IPS DF 19.7 (cell line): ENCODE results near the gene RD3L.
A peak's percentile ranks its signal among the peaks of the same experiment; 100 is the strongest.
"Not testable (repeated sequence)": the region's sequence is repeated elsewhere in the genome, so short reads cannot be mapped to it uniquely, and the experiment has no call there.

Source experiments
- DNase-seq: peaks from one replicate; pipeline ENCODE4 v3.0.0-alpha.2; 2013; ENCODE audit warnings: low read depth, low spot score

RD3L gene

DNA sequence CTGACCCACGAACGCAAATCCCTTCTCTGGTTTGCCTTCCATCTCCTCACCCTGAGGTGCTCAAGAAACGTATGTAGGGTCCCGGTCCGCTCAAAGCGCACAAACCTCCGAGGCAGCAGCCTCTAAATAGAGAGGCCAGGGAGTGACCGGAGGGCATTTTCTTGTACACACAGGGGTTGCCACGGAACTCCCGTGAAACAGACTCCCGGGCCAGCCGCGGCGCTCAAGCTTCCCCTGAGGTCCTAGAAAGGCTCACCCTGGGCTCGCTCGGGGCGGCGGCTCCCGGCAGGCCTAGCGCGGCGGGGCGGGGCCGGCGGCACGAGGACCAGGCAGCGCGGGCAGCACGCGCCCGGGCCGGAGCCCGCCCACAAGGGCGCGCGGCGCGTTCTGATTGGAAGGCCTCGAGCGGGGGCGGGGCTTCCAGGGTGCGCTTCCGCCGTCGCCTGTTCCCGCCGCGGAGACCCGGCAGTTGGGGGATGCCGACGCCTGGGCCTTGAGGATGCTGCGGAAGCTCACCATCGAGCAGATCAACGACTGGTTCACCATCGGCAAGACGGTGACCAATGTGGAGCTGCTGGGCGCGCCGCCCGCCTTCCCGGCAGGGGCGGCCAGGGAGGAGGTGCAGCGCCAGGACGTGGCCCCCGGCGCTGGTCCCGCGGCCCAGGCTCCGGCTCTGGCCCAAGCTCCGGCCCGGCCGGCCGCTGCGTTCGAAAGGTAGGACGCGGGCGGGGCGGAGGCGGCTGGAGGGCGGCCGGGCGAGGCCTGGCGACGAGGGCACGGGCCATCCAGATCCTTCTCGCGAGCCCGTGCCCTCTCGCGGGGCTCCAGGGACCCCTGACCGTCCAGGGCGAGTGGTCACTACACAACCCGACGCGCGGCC lies 14.1 kb downstream of the RD3L start, which contains the start of gene TDRD9:
Gene TDRD9, plus strand, starts transcription at position 446 of the 880 bp plus-strand sequence. Its CDS starts 54 bp downstream, at position 500.
- no peak for DNase-seq

DNA sequence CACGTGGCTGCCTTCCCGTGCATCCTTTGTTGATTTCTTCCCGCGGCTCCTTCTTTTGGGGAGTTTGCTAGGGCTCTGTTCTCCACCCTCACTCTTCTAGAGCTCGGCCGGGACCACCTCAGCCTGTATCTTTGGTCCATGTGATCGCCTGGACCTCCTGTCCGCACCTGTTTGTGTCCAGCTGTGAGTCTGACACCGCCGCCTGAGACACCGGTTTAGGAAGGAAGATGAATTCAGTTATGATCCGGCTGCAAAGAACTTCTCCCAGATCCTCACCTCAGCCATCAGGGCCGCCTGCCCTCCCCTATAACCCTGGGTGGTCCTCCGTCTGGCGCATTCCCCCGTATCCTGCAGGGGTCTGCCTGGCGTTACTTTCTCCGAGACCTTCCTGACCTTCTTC lies 14.8 kb downstream of the RD3L start:
- DNase-seq, result no peak

DNA sequence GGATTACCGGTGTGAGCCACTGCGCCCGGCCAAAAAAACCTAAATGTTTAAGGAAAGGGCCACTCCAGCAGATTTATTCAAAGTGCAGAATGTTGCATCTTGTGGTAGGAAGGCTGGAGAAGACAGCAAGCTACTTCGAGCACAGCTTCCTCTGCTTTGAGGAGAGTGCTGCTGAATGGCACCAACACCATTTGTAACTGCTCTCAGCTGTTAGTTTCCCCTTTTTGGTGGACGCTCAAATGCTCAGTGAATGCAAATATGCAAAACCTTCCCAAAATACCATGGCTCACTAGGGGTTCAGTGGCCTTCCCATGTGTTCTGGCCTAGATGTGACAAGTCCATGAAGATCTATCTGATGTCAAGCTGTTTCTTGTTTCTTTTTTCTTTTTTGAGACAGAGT lies 17.0 kb downstream of the RD3L start:
- no peak for DNase-seq

DNA sequence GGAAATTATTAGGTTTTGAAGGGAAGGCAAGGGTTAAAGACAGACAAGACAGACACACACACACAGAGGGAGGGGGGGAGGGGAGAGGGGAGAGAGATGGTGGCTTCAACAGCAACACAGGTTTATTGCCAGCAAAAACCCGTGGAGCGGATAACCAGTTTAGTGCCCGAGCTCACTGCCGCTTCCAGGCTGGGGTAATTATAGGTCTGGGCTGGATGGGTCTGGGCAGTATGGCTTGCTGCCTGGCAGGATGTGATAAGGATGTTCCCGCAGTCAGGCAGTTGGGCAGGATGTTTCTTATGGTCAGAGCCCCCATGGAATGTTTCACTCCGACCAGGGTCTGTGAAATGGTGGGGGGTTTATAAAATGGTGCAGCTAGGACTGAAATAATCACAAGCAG lies 18.5 kb downstream of the RD3L start:
- no peak for DNase-seq

DNA sequence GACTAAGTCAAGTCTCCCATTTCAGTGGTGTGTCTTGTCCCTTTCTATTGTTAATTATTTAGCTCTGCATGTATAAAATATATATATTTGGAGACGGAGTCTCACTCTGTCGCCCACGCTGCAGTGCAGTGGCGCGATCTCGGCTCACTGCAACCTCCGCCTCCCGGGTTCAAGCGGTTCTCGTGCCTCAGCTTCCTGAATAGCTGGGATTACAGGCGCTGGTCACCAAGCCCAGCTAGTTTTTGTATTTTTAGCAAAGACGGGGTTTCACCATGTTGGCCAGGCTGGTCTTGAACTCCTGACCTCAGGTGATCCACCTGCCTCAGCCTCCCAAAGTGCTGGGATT lies 20.5 kb downstream of the RD3L start:
- DNase-seq, result not testable (repeated sequence)

DNA sequence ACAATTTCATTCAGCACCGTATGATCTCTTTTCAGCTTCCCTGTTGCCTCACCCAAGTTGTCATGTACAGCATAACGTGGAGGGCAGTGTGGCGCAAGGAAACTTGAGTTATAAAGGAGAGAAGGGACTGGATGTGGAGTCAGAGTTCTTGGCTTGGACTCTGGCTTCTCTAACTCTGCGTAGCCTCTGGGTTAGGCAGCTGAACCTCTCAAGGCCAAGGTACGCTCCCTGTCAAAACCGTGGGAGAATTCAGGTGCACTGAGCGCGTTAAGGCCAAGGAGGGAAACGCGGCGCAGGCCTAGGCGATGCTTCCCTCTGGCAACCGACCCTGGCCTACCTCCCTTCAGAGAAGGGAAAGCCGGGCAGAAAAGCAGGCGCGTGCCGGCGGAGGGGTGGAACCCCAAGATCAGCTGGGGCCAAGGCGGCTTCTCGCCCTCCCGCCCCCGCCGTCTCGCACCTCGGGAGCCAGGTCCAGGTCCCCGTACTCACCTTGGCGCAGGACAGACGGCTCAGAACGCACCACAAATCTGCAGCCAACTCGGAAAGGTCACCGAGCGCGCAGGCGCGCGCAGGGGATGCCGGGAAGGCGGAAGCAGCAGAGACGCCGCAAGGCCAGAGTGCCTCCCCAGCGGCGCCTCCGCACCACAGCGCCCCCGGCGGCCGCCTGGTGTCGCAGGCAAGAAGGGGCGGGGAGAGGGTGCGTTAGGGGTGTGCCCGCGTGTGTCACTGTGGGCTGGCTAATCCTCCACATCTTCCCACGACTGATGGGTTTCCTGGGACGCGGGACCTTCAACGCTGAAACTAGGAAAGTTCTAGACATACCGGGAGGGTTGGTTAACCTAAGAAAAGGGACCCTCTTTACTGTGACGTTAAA lies 21.1 kb downstream of the RD3L start:
- DNase-seq, result peak; percentile 40

DNA sequence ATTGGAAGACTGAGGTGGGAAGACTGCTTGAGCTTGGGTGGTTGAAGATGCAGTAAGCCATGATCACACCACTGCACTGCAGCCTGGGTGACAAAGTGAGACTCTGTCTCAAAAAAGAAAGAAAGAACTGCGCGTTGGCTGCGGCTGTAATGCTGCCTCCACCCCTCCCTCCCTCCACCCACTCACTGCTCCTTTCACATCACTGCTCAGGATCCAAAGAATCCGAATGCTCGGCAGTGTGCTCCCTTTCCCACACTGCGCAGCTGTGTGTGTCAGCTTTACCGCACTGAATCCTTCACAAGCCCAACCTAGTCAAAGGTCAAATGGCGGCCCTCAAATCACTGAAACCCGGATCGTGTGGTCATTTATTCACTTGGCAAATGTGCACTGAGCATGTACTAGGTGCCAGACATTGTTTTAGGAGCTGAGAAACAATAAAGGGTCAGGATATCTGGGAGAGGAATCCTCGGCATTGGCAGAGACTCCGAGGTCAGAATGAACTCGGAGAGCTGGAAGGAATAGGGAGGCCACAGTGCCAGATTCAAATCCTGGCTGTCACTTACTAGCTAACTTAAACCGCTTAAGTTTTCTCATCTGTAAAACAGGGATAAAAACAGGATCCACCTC lies 25.6 kb downstream of the RD3L start:
- DNase-seq, result no peak

DNA sequence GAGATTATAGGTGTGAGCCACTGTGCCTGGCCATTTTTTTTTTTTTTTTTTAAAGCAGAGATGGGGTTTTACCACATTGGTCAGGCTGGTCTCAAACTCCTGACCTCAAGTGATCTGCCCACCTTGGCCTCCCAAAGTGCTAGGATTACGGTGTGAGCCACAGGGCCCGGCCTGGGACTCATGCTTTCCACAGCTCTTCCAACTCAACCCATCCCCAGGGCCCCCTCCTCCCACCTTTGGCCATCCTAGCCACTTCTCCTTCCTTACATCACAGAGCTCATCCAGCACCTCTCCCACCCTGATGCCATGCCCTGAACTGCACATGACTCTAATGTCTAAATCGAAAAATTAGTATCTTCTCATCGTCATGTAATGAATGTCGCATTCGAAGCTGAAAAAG lies 26.7 kb downstream of the RD3L start:
- DNase-seq, result no peak

DNA sequence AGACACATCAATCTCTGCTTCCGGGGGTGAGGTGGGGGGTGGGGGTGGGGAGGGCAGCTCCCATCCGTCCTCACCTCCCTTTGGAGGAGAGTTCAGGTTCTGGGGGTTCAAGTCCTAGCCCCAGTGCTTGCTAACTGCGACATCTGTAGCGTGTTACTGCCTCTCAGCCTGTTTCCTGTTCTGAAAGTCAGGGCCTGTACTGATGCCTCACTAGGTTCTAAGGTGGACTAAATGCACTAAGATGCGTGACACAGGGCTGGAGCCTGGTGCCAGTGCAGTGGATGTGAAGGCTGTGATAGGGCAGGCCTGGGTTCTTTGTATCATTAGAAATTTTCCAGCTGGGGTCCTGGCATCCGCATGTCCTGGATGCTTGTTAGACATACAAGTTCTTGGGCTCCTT lies 31.3 kb downstream of the RD3L start:
- no peak for DNase-seq

DNA sequence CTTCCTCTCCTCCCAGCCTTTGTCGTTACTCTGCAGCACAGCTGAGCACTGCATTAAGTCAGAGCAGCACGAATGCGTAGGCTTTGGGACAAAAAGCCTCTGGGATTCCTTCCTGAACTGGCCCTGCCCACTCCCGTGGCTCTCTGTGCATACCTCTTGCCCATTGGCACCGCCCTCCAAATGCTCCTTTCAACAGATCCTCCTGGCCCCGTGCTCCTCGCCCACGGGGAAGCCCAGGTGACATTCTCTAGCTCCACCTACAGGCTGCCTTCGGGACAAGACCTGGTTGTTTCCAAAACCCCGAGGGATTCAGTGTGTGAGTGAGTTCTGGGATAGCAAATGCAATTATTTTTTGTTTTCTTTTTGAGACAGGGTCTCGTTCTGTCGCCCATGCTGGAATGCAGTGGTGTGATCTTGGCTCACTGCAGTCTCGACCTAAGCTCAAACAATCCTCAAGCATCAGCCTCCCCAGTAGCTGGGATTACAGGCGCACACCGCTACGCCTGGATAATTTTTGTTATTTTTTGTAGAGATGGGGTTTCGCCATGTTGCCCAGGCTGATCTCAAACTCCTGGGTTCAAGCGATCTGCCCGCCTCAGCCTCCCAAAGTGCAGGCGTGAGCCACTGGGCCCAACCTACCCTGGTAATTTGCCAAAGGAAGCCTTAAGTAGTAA lies 31.9 kb downstream of the RD3L start:
- DNase-seq, result peak; percentile 85

DNA sequence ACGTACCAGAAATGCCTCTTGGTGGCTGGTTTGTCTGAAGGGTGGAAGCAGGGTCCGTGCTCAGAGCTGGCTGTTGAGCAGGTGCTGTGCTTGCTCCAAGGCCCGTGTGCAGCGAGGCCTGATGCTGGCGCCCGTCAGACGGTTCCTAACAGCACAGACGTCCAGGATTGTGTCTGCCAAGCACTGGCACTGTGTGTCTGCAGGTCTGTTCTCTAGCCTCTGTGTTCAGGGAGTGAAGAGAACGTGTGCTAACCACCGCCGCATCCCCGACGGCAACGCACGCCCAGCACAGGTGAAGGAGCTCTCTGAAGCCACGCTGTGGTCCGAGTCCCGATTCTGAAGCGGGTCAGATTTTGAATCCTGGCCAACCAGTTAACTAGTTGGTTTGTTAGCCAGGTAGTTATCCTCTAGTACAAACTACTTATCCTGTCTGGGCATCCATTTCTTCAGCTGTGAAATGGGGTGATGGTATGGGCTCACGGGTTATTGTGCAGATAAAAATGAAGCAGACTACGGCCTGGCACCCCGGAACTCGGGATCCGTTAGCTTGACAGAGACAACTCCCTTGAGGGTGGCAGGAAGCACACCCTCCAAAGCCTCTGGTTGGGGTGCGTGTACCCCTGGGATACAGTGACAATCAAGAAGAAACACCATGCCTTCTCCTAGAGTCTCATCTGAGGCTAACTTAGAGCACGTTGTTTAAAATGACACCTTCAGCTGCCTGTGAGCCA lies 32.6 kb downstream of the RD3L start:
- DNase-seq, result no peak

DNA sequence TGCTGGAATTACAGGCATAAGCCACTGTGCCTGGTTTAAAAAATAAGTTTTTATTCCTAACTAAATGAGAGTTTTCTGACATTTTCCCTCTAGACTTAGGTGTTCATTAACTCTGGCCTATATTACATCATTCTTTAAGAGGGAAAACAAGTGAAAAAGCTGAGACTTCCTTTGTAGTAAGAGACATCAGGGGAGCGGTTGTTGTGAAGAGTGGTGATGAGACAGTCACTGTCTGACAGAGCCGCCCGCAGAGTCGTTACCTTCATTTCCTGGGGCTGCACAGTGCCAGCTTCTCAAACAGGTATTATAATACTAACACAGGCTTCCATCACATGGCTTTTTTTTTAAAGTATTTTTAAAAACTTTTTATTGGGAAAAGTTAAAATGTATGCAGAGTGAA lies 33.7 kb downstream of the RD3L start:
- no peak for DNase-seq

DNA sequence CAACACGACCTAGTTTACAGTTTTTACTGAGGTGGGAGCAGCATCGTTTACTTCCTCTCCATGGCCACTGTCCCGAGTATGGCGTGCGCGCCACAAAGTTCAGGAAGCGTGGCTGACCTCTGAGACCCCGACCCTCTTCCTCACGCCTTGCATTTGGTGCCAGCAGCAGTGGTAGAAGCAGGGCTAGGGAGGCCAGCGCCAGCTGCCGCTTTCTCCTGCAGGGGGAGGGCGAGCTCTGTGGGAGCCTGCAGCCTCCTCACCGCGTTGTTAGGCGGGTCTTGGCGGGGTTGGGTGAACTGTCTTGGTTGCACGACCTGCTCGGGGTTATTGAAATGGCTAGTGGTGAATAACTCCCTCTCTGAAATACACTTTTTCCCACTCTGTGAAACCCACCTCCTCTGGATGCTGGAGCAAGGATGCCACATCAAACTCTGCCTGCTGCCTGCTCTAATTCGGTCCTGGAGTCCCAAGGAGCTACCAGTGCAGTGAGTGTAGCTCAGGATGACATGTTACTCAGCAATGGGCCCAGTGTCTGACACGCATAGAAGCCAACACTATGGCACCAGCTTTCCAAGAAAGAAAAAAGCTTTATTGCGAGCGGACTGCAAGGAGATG lies 36.4 kb downstream of the RD3L start:
- no peak for DNase-seq

DNA sequence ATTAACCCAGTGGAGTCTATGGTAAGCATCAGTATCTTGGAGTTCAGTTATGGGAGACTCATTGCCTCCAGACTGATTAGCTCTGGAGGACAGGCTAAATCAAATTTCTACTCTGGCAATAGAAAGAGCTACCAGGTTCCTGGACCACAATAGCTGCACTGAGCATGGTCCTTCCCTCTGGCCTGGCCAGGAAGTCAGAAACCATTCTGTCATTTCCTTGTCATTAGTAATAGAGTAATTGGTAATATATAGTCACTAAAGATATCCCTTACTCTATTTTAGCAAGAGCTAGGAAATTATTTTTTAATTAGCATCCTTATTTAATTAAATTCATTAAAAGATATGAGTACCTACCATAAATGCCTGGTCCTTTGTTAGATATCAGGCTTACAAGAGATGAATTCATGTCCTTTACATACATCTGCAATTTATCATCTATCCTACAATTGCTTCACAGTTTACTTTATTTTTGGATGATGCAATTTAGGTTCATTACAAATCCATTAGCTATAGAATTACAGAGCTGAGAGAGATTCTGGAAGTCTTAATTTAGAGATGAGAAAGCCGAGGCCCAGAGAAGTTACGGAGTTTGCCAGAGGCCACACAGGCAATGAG lies 37.7 kb downstream of the RD3L start:
- DNase-seq, result no peak

DNA sequence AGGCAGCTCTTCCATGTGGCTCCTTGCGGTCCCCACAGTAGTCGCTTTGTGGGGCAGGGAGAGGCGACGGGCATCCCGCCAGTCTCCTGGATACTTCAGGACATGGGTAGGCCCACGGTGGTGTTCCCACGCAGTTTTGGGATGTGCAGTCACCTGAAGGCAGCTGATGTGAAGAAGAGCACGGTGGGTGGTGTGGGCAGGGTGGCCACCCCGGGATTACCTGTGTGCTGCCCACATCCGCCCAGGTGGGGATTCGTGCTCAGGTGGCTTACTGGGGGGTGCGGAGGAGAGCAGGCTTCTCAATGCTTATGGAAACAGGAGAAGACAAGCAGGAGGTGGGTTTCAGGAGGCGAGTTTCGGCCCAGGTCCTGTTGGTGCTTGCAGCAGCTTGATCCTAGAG lies 42.5 kb downstream of the RD3L start:
- DNase-seq, result no peak

DNA sequence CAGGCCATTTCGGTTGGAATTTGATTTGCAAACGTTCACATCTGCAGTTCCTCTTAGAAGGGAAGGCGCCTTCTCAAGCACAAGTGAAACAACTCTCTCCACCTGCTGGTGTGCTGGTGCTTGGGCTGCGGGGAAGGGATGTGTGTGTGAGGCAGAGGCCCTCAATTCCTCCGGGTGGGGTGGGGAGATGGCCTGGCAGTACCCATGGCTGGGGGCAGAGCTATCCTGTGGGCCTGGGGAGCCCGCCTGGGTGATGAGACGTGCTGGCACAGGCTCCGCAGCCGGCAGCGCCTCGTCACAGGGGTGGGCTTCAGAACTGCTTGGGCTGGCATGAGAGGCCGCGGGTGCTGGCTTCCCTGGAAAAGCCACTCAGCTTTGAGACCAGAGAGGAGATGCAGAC lies 43.0 kb downstream of the RD3L start:
- DNase-seq, result no peak

DNA sequence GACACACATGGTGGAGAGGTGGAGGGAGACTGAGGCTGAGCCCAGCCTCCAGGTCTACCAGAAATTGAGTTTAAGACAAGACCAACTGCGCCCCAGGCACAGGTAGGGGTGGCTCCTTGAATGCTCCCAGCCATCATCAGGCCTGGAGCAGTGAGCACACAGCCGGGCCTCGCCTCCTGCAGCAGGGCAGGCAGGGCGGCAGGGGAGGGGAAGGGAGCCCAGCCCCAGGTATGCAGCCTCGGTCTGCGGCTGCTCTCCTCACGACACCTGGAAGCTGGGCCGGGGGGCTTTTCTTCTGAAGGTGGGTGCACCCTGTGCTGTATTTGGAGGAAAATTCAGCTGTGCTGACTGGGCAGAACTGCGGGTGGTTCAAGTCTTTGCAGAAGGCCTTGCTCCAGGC lies 43.6 kb downstream of the RD3L start:
- DNase-seq, result no peak

DNA sequence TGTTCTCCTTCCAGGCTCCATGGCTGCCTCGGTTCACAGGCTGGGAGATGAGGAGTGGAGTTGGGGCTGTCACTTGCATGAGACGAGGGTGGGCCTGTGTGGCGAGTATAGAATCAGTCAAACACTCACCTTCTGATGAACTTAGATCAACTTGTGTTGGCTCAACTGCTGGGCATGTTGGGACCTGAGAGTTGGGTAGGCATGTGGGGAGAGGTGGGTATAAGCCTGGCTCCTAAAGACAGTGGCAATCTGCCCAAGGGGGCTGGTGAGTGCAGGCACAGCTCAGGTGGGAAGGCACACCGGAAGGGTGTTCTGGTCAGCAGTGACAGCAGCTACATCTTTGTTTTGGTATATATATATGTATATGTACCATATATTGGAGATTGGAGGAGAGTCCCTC lies 44.1 kb downstream of the RD3L start:
- DNase-seq, result no peak

DNA sequence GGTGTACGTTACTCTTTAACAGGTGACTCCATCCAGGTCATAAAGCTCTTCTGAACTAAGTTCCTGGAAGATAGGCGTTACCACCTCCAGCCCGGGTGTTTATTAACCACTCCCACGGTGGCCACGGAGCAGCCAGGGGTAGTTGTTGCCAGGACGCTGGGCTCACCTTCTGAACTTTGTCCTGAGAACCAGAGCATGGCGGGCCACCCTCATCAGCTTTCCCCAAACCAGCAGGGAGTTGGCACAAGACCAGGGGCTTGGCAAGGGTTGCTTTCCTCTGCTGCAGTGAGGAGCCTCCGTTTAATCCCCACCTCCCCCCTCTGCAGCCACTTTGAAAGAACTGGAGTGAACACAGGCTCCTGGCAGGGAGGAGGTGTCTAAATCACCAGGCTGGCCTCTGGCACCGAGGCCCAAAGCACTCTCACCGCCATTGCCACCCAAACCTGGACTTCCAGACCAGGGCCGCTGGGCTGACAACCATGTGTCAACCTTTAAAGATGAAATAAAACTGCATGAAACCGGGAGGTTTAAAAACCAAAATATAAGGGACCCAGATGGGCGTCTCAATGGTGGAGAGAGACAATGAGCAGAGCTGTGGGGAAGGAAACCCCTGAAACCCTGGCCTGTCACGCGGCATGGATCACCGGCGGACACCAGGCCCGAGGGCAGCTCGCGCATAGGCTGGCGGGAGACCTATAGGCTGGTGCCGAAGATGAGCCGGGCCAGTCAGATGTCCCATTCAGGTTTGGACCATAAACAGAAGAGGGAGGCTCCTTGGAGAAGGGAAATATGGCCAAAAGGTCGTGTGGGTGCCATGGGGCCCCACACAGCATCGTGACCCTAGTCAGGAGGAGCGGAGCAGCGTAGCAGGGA lies 45.0 kb downstream of the RD3L start:
- no peak for DNase-seq
